Embryonic facial prominence (tissue), 1 donor: ENCODE measurements around the gene DEDD.

Experiments used
- DNase-seq: peaks from one replicate; pipeline ENCODE4 v3.0.0-alpha.2; 2016; ENCODE audit errors: extremely low spot score

Gene DEDD

GRCh38 chr1:161163793-161164192 lies 31.3 kb upstream of the DEDD start:
- DNase-seq = no peak

- DNase-seq = no peak
Observed at GRCh38 chr1:161162806-161163205, 30.3 kb upstream of the DEDD start.

GRCh38 chr1:161162052-161162451 lies 29.6 kb upstream of the DEDD start:
- DNase-seq = no peak

GRCh38 chr1:161161652-161162051 lies 29.2 kb upstream of the DEDD start:
- DNase-seq = no peak

- no peak for DNase-seq
Observed at GRCh38 chr1:161160671-161161145, 28.2 kb upstream of the DEDD start.

- DNase-seq = no peak
Observed at GRCh38 chr1:161159913-161160243, 27.4 kb upstream of the DEDD start.

GRCh38 chr1:161159087-161159912 lies 26.8 kb upstream of the DEDD start, which contains the start of gene USP21:
Gene USP21 (plus strand): TSS chr1:161159500. CDS start chr1:161160641, 1,141 bp downstream.
- DNase-seq = peak; percentile 92

- no peak for DNase-seq
Observed at GRCh38 chr1:161158316-161159010, 26.0 kb upstream of the DEDD start.

- DNase-seq = no peak
Observed at GRCh38 chr1:161157867-161158266, 25.4 kb upstream of the DEDD start.

GRCh38 chr1:161153682-161154337 lies 21.3 kb upstream of the DEDD start, which contains the start of gene UFC1:
Gene UFC1 (plus strand): TSS chr1:161153978. CDS start chr1:161153998, 20 bp downstream.
- DNase-seq = peak; percentile 91

- DNase-seq = no peak
Observed at GRCh38 chr1:161153176-161153575, 20.7 kb upstream of the DEDD start.

GRCh38 chr1:161145832-161146231 lies 13.4 kb upstream of the DEDD start:
- DNase-seq = no peak

GRCh38 chr1:161140755-161141400 lies 8.4 kb upstream of the DEDD start:
- no peak for DNase-seq

GRCh38 chr1:161139766-161140165 lies 7.3 kb upstream of the DEDD start:
- DNase-seq = no peak

GRCh38 chr1:161138431-161138830 lies 6.0 kb upstream of the DEDD start:
- no peak for DNase-seq

GRCh38 chr1:161137881-161138280 lies 5.4 kb upstream of the DEDD start:
- DNase-seq = no peak

- DNase-seq = no peak
Observed at GRCh38 chr1:161133220-161133740, 813 bp upstream of the DEDD start.

- DNase-seq = peak; percentile 14
Observed at GRCh38 chr1:161131523-161132409, 701 bp downstream of the DEDD start.

- DNase-seq = no peak
Observed at GRCh38 chr1:161130266-161130665, 2.2 kb downstream of the DEDD start.

- no peak for DNase-seq
Observed at GRCh38 chr1:161128591-161129420, 3.7 kb downstream of the DEDD start.
